GM19035 (cell line): Measurements from ENCODE around the gene PLLP.

Experiments used
- ATAC-seq: cut with Tn5 transposase; IDR thresholded peaks from one replicate; pipeline ENCODE4 v1.9.1; 2021; ENCODE audit not compliant: unreplicated experiment

Gene PLLP

GRCh38 chr16:57226701-57227621 lies 57.5 kb downstream of the PLLP start:
- ATAC-seq, result no peak

GRCh38 chr16:57225978-57226377 lies 58.5 kb downstream of the PLLP start:
- ATAC-seq, result no peak

GRCh38 chr16:57224651-57225335 lies 59.7 kb downstream of the PLLP start:
- no peak for ATAC-seq

DNA sequence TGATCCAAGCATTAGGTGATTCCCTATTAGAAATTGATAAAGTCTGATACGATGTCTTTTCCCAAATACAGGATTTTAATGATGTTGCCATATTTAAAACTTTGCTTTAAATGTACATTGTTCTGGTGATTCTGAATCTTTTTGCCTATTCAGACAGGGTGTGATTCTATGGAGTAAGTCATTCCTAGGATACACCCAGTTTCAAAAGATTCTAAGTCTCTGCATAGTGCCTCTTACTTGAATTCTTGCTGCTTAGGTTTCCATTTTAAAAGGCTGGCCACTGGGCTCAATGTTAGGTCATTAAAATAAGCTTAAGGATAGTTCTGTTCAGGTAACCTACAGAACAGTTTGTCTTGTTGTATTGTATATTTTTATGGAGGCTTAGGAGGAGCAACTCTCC lies 61.4 kb downstream of the PLLP start:
- no peak for ATAC-seq

DNA sequence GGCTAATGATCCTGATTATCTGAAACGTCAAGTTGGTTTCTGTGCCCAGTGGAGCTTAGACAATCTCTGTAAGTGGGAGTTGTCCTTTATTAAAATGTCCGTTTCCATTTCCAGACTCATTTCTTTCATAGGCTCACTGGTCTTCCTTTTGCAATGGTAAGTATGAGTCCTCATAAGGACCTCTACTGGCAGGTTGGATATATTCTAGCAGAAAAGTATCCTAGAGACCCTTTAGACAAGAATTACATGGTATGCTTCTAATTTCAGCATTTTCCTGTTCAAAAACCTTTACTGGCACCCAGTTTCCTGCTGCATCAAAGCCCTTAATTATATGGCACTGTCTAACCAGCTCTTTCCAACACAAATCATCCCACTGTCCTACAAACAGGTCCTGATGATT lies 67.5 kb downstream of the PLLP start:
- no peak for ATAC-seq

DNA sequence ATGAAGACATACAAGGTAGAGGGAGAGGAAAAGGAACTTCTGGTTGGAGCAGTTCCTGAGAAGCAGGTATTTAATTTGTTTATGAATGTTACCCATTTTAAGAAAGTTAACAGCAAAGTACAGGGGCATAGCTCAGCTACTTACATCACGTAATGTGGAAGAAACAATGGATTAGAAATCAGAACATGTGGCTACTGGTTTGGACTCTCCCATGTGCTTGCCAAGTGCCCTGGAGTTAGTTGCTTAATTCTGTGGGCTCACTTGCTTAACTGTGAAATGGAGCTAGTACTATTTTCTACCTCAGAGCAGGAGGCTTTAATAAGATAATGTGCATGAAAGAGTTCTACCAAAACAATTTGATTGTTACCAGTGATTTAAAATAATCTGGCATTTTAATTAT lies 71.0 kb downstream of the PLLP start:
- ATAC-seq, result no peak

- ATAC-seq, result no peak
These were observed 74.7 kb downstream of the PLLP start for GRCh38 chr16:57209780-57210179.

GRCh38 chr16:57208926-57209325 lies 75.5 kb downstream of the PLLP start:
- no peak for ATAC-seq
